Neural crest cell (in vitro differentiated cells): Measurements from ENCODE around the gene ADH6. TPM values are rescaled to one million over a fixed set of nuclear protein-coding genes. Genes with fewer than 3 reads are reported as not detected.

Experiments
- DNase-seq: peaks from one replicate; pipeline ENCODE4 v3.0.0; 2021; ENCODE audit warnings: low read depth, mixed read lengths, low spot score
- H3K27ac Mint-ChIP-seq: one replicate; pipeline ENCODE4 v1.8.0; 2021; ENCODE audit warnings: mild to moderate bottlenecking, mixed read lengths; ENCODE audit not compliant: unreplicated experiment
- H3K27me3 Mint-ChIP-seq: 2 replicates; pipeline ENCODE4 v1.8.0; 2021; ENCODE audit warnings: low read depth, mild to moderate bottlenecking, mixed read lengths
- H3K36me3 Mint-ChIP-seq: 2 replicates; pipeline ENCODE4 v1.8.0; 2021; ENCODE audit warnings: low read depth, mild to moderate bottlenecking, mixed read lengths
- H3K4me1 Mint-ChIP-seq: 2 replicates; pipeline ENCODE4 v1.8.0; 2021; ENCODE audit warnings: mixed read lengths
- H3K4me3 Mint-ChIP-seq: one replicate; pipeline ENCODE4 v1.8.0; 2021; ENCODE audit warnings: mild to moderate bottlenecking, mixed read lengths
- H3K9me3 Mint-ChIP-seq: 2 replicates; pipeline ENCODE4 v1.8.0; 2021; ENCODE audit warnings: mixed read lengths
- CTCF ChIP-seq: fragments of 200-600 bp; sonication (generic); conservative IDR thresholded peaks from 2 replicates; pipeline ENCODE4 v1.5.0; 2021; ENCODE audit warnings: antibody characterized with exemption, mild to moderate bottlenecking
- total RNA-seq: library from RNA; stranded (reverse); gene quantifications from 2 replicates; pipeline ENCODE4 v1.2.1, GENCODE V29; 2021

The ADH6 gene
- total RNA-seq, 1 donor from 2014 or later: not detected

GRCh38 chr4:99205153-99205979 is 13.7 kb downstream of the ADH6 start:
- Mint-ChIP-seq H3K36me3 (no peaks in the 10 kb centered on the region), H3K27ac (no peak overlapping the region), H3K4me1 (peaks cover 7% of the 10 kb centered on the region), H3K9me3 (no peaks in the 10 kb centered on the region), H3K27me3 (no peaks in the 10 kb centered on the region), H3K4me3 (no peak overlapping the region)
- no peak for DNase-seq
- TF ChIP-seq CTCF: peak; percentile 21

DNA sequence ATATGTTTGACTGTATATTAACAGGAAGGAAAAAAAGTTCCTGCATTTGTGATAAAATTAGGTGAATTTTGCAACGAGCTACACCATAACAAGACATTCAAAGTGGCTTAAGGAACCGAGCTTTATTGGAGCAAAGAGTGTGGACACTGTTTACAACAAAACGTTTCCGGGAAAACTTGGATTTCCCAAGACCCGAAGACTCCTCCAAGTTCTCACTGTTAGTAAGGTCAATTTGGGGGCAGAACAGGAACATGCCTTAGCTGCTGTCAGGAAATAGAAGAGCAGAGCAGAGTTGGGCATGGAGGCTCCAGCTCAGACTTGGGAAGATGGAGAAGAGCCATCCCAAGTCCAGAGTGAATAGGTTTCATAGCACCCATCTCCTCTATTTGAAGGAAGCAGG is 16.5 kb downstream of the ADH6 start:
- Mint-ChIP-seq H3K27me3 (no peaks in the 10 kb centered on the region), H3K4me3 (no peak overlapping the region), H3K4me1 (peaks cover 7% of the 10 kb centered on the region), H3K36me3 (peaks cover 4% of the 10 kb centered on the region), H3K27ac (no peak overlapping the region), H3K9me3 (peaks cover 8% of the 10 kb centered on the region)
- no peak for TF ChIP-seq CTCF
- no peak for DNase-seq

DNA sequence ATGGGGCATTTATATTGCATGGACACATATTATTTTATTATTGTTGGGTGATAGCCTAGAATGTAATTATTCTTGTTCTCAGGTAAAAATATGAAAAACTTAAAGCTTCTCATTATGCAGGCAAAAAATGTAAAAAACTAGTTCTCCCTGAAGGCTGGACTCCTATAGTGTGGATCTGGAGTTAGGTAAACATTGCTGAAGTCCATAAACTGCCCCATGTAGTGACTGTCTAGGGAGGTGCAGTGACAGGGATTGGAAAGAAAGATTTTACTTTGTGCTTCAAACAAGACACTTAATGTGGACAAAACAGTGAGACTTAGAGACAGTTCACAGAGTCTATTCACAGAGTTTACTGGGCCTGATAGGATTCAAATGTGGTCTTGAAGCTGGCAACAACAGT is 17.0 kb downstream of the ADH6 start:
- Mint-ChIP-seq H3K27me3 (no peaks in the 10 kb centered on the region), H3K36me3 (peaks cover 8% of the 10 kb centered on the region), H3K4me3 (no peak overlapping the region), H3K4me1 (peaks cover 7% of the 10 kb centered on the region), H3K27ac (no peak overlapping the region), H3K9me3 (peaks cover 8% of the 10 kb centered on the region)
- no peak for TF ChIP-seq CTCF
- no peak for DNase-seq

- Mint-ChIP-seq H3K27me3 (no peaks in the 10 kb centered on the region), H3K9me3 (peaks cover 8% of the 10 kb centered on the region), H3K4me3 (no peak overlapping the region)
Measured at GRCh38 chr4:99201690-99202089, 17.4 kb downstream of the ADH6 start.

DNA sequence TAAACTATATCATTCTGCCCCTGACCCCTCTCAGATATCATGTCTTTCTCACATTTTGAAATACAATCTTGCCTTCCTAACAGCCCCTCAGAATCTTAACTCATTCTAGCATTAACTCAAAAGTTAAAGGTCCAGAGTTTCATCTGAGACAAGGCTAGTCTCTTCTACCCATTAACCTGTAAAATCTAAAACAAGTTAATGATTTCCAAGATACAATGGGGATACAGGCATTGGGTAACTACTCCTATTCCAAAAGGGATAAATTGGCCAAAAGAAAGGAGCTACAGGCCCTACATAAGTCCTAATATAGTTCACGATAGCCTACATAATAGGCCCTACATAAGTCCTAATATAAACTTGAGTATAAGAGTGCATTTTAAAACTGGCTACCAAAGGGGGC is 18.9 kb downstream of the ADH6 start:
- no peaks in the 10 kb centered on the region for H3K27me3 Mint-ChIP-seq
- H3K4me3 Mint-ChIP-seq: no peak overlapping the region
- peaks cover 4% of the 10 kb centered on the region for H3K4me1 Mint-ChIP-seq
- TF ChIP-seq CTCF: no peak
- H3K27ac Mint-ChIP-seq: no peak overlapping the region
- peaks cover 9% of the 10 kb centered on the region for H3K36me3 Mint-ChIP-seq
- H3K9me3 Mint-ChIP-seq: peaks cover 8% of the 10 kb centered on the region
- no peak for DNase-seq

More at GRCh38 chr4:99201690-99202089, 17.4 kb downstream of the ADH6 start:
- Mint-ChIP-seq H3K4me1 (peaks cover 7% of the 10 kb centered on the region), H3K36me3 (peaks cover 9% of the 10 kb centered on the region), H3K27ac (no peak overlapping the region)
- TF ChIP-seq CTCF: no peak
- DNase-seq: no peak
